HepG2 (cell line): ENCODE data around the gene POTEF.
"Not testable (repeated sequence)": the region's sequence is repeated elsewhere in the genome, so short reads cannot be mapped to it uniquely, and the experiment has no call there.

ENCODE experiments used
- ZNF224 ChIP-seq: sonication (generic); formaldehyde crosslinking; IDR thresholded peaks from 2 replicates; pipeline ENCODE4 v1.5.0; 2020; ENCODE audit warnings: mild to moderate bottlenecking, missing genetic modification reagents
- TF ChIP-seq, protein P1 (sequence below), 2 experiments: sonication (generic) in 1 of 2; formaldehyde crosslinking in 1 of 2; IDR thresholded peaks; 2 replicates each; pipeline versions ENCODE4 v1.5.1 to v1.6.1; 2011 to 2020; ENCODE audit warnings: borderline replicate concordance in 1 of 2, low read depth in 1 of 2, low read length in 1 of 2, mild to moderate bottlenecking in 1 of 2, missing genetic modification reagents in 1 of 2, moderate library complexity in 1 of 2

GRCh38 chr2:130053217-130053911 lies 75.7 kb downstream of the POTEF start:
- TF ChIP-seq ZNF224 (CRISPR knock-in tag), result not testable (repeated sequence)
- TF ChIP-seq, protein P1, sequence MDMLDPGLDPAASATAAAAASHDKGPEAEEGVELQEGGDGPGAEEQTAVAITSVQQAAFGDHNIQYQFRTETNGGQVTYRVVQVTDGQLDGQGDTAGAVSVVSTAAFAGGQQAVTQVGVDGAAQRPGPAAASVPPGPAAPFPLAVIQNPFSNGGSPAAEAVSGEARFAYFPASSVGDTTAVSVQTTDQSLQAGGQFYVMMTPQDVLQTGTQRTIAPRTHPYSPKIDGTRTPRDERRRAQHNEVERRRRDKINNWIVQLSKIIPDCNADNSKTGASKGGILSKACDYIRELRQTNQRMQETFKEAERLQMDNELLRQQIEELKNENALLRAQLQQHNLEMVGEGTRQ (IDR thresholded peaks at IDR 0.05; ENCODE audit: low read depth, low read length), result not testable (repeated sequence)
- TF ChIP-seq, protein P1 (CRISPR knock-in tag; IDR thresholded peaks at IDR 0.05; ENCODE audit: borderline replicate concordance), result not testable (repeated sequence)
